Vagina (tissue), 2 donors: Measurements from ENCODE around the gene ANKRD13C. TPM values are rescaled to one million over a fixed set of nuclear protein-coding genes. Genes with fewer than 3 reads are reported as not detected.

Experiments
- DNase-seq, 2 donors: peaks; one replicate each; pipeline ENCODE4 v3.0.0-alpha.2; 2017; ENCODE audit errors: extremely low spot score in 2 of 2
- H3K27ac ChIP-seq: fragments of 200-600 bp; sonication (generic); one replicate; pipeline ENCODE4 v1.5.1; 2019
- H3K27me3 ChIP-seq: fragments of 200-600 bp; sonication (generic); one replicate; pipeline ENCODE4 v1.5.1; 2019
- H3K36me3 ChIP-seq, 2 donors: fragments of 200-600 bp; sonication (generic); one replicate each; pipeline ENCODE4 v1.5.1; 2017 to 2019
- H3K4me1 ChIP-seq: fragments of 200-600 bp; sonication (generic); one replicate; pipeline ENCODE4 v1.5.1; 2019
- H3K4me3 ChIP-seq, 2 donors: fragments of 200-600 bp; sonication (generic); 1 replicate in 1 of 2; 2 replicates in 1 of 2; pipeline ENCODE4 v1.5.1; 2016 to 2019
- H3K9me3 ChIP-seq: fragments of 200-600 bp; sonication (generic); one replicate; pipeline ENCODE4 v1.5.1; 2019
- CTCF ChIP-seq, 3 experiments: fragments of 450-650 bp in 2 of 3; fragments of 200-600 bp in 1 of 3; sonication (generic) in 1 of 3; IDR thresholded peaks; one replicate each; pipeline ENCODE4 v1.5.1; 2017 to 2019; ENCODE audit warnings: antibody characterized with exemption in 3 of 3, mild to moderate bottlenecking in 2 of 3, moderate library complexity in 2 of 3
- POLR2A ChIP-seq, 2 donors: fragments of 450-650 bp; IDR thresholded peaks; one replicate each; pipeline ENCODE4 v1.6.1; 2017; ENCODE audit warnings: antibody characterized with exemption in 2 of 2, mild to moderate bottlenecking in 2 of 2, moderate library complexity in 2 of 2
- POLR2AphosphoS5 ChIP-seq, 2 donors: sonication (generic); formaldehyde crosslinking; IDR thresholded peaks; one replicate each; pipeline ENCODE4 v1.9.0; 2017; ENCODE audit warnings: antibody characterized with exemption in 2 of 2, mild to moderate bottlenecking in 2 of 2, low read depth in 1 of 2; ENCODE audit not compliant: insufficient read depth in 1 of 2
- intact Hi-C: fragments of 100-400 bp; cut with DNase I; formaldehyde crosslinking; loops from one replicate; pipeline ENCODE4 v1.15.1; 2023
- total RNA-seq: library from RNA; depleted of rRNA; stranded (reverse); fragments of >200 nt; gene quantifications from one replicate; pipeline ENCODE4 v1.2.3, GENCODE V29; 2016

ANKRD13C gene
- total RNA-seq, 1 donor from 2014 or later = 27.3 TPM

GRCh38 chr1:70210820-70211219 lies 143.7 kb downstream of the ANKRD13C start:
- H3K9me3 ChIP-seq = no peaks in the 10 kb centered on the region
- DNase-seq = no peak
- TF ChIP-seq CTCF (IDR thresholded peaks at IDR 0.05) (no peak), POLR2A (IDR thresholded peaks at IDR 0.05) (no peak), POLR2AphosphoS5 (IDR thresholded peaks at IDR 0.05; ENCODE audit: insufficient read depth in 1 of 2, low read depth in 1 of 2) (no peak)
- H3K4me1 ChIP-seq = peaks cover 66% of the 10 kb centered on the region
- intact Hi-C loops = no loop called here
- H3K27me3 ChIP-seq = no peaks in the 10 kb centered on the region
- peaks cover 0 to 13% of the 10 kb centered on the region in 2 donors for H3K36me3 ChIP-seq
- H3K4me3 ChIP-seq = no peak overlapping the region
- H3K27ac ChIP-seq = no peak overlapping the region

Other genes starting within 250 kb of the ANKRD13C start
- 9.1 TPM for gene LRRC40, start 149.1 kb downstream of the ANKRD13C start, total RNA-seq
- 186 TPM for gene SRSF11, start 133.3 kb downstream of the ANKRD13C start, total RNA-seq
- 4.2 TPM for gene CTH, start 56.5 kb upstream of the ANKRD13C start, total RNA-seq